ENCODE data around the gene SFXN3. TPM values are rescaled to one million over a fixed set of nuclear protein-coding genes. Genes with fewer than 3 reads are reported as not detected.

The SFXN3 gene
- total and polyA plus RNA-seq, 10 of the 15 experiments (the other 5 are each of a cell fraction or from before 2014, with no cell fraction given): 0.05 to 11.3 (median 1.2) TPM

DNA sequence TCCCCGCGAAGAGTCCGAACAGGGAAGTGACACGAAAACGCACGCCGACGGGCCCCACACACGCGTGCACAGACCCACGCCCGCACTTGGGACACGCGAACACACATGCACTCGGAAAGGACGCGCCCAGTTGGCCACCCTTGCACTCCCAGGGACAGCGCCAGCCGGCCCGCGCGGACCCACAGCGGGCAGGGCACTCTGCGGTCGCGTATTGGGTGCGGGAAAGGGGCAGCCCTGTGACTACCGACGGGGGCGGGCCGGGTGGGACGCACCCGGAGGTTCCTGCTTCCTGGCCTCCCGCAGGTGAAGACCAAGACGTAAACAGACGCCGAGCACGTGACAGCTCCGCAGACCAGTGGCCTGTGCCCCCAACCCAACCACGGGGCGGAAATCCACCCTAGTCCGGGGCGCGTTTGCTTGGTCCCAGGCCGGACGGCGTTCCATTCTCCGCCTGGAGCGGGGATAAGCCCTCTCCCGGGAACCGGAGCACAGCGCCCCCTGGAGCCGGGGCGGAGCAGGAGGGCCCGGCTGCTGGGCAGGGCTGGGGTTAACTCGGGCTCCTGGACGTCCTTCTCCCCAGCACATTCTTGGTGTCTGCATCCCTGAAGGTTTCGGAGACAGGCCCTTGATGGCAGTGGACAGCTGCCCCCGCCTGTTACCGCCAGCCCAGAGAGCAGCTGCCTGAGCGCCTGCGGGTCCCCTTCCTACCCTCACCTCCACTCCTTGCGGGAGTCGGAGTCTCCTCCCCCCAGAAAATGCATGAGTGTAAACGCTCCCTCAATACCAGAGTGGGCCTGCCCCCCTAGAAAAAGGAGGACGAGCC is 33.5 kb upstream of the SFXN3 start:
- Histone ChIP-seq H3K4me1 (ENCODE audit: control insufficient read depth, insufficient read depth, low read length) (peaks cover 17% of the 10 kb centered on the region), H3K9me3 (replicated peaks; ENCODE audit: control insufficient read depth, insufficient read depth, low read length) (no peaks in the 10 kb centered on the region), H4K20me1 (ENCODE audit: control insufficient read depth, insufficient read depth) (no peaks in the 10 kb centered on the region), H3K27ac (ENCODE audit: control insufficient read depth, insufficient read depth) (peak overlapping the region; percentile 88), H3K79me2 (ENCODE audit: control insufficient read depth, insufficient read depth, low read length) (peaks cover 10% of the 10 kb centered on the region), H3K4me2 (ENCODE audit: control insufficient read depth, insufficient read depth) (peak overlapping the region; percentile 99), H3K36me3 (ENCODE audit: control insufficient read depth in 2 of 2, insufficient read depth in 2 of 2, low read length in 1 of 2) (peaks cover 0 to 5% of the 10 kb centered on the region in 2 experiments; a peak in 3 of 4 replicates), H3K4me3 (peak overlapping the region; percentile 86), H3K9ac (ENCODE audit: control insufficient read depth, insufficient read depth, low read length) (peak overlapping the region; percentile 63), H3K27me3 (replicated peaks in 1 of 2; ENCODE audit: control insufficient read depth in 2 of 2, insufficient read depth in 2 of 2, low read length in 1 of 2) (no peaks in the 10 kb centered on the region), H2AFZ (ENCODE audit: control insufficient read depth, low read depth, low read length) (peak overlapping the region; percentile 90)
- ChIA-PET RAD21 (ENCODE audit: unreplicated experiment) (interaction anchor here (0.6 to 4.6 kb wide), 13 partner anchors 10 to 1250 kb away, joined by 3 to 26 read pairs (median 4); partner anchors contain the start of genes KAZALD1, MRPL43, PDZD7 and SFXN3), POLR2A (interaction anchor here (0.6 to 3.8 kb wide), 6 partner anchors 11 to 490 kb away, joined by 3 to 23 read pairs (median 6); partner anchors contain the start of genes KAZALD1, MRPL43 and TWNK), SMC1A (ENCODE audit: uncharacterized antibody, unreplicated experiment) (interaction anchor here (1.1 to 2.0 kb wide), 5 partner anchors 10 to 44 kb away, joined by 4 to 9 read pairs (median 5); partner anchors contain the start of genes MRPL43 and TWNK), CTCF (interaction anchor here (0.6 to 5.7 kb wide), 29 partner anchors 9 to 998 kb away, joined by 3 to 91 read pairs (median 4); partner anchors contain the start of genes MRPL43, PDZD7, SEMA4G and SFXN3)
- DNase-seq (ENCODE audit: low read depth, low spot score): no peak
- ATAC-seq: peak; percentile 70
- no TSS peak for BruUV-seq (replicated peaks)
- in situ Hi-C loops (cut with MboI) (no loop called here), intact Hi-C loops (cut with micrococcal nuclease; ENCODE audit: unreplicated experiment) (loop anchor here (5.0 kb wide), 1 partner anchor 85 kb away; the partner anchor contains the start of gene SLF2)
- WGBS (ENCODE audit: insufficient coverage, insufficient replicate concordance, low lambda C conversion rate, missing lambda C conversion rate): under 1% methylated on average over 59 of the region's 66 CpGs
- peak; percentile 69 for FAIRE-seq
- TF ChIP-seq EED (IDR thresholded peaks at IDR 0.05; ENCODE audit: low read depth) (peak; percentile 89), FOXK2 (IDR thresholded peaks at IDR 0.05) (peak; percentile 74), MXI1 (IDR thresholded peaks at IDR 0.05; ENCODE audit: low read depth, low read length) (peak; percentile 20; the same call in 1 of the 2 replicates), BACH1 (IDR thresholded peaks at IDR 0.05; ENCODE audit: borderline replicate concordance) (peak; percentile 50), RUNX3 (IDR thresholded peaks at IDR 0.05; ENCODE audit: low read length) (peak; percentile 40), POLR2A (IDR thresholded peaks at IDR 0.05; ENCODE audit: low read depth, low read length) (peak; percentile 31; the same call in 1 of the 2 replicates), FOXM1 (IDR thresholded peaks at IDR 0.05; ENCODE audit: low read depth, low read length) (peak; percentile 66; the same call in 1 of the 2 replicates), MTA3 (IDR thresholded peaks at IDR 0.05; ENCODE audit: borderline replicate concordance, low read length) (no peak), SIN3A (IDR thresholded peaks at IDR 0.05; ENCODE audit: low read depth, low read length) (peak; percentile 3; the same call in 1 of the 2 replicates), NR2F1 (conservative IDR thresholded peaks at IDR 0.05) (peak; percentile 62; the same call in 1 of the 2 replicates), SMARCA5 (IDR thresholded peaks at IDR 0.05) (peak; percentile 97), GATAD2B (conservative IDR thresholded peaks at IDR 0.05; ENCODE audit: low read depth) (peak; percentile 89; the same call in 1 of the 2 replicates), MYC (IDR thresholded peaks at IDR 0.05; ENCODE audit: insufficient read depth, insufficient read length, insufficient replicate concordance, low read length, severe bottlenecking) (peak; percentile 9), BCL11A (IDR thresholded peaks at IDR 0.05; ENCODE audit: low read depth, low read length) (no peak)
- TF ChIP-seq, protein P1, sequence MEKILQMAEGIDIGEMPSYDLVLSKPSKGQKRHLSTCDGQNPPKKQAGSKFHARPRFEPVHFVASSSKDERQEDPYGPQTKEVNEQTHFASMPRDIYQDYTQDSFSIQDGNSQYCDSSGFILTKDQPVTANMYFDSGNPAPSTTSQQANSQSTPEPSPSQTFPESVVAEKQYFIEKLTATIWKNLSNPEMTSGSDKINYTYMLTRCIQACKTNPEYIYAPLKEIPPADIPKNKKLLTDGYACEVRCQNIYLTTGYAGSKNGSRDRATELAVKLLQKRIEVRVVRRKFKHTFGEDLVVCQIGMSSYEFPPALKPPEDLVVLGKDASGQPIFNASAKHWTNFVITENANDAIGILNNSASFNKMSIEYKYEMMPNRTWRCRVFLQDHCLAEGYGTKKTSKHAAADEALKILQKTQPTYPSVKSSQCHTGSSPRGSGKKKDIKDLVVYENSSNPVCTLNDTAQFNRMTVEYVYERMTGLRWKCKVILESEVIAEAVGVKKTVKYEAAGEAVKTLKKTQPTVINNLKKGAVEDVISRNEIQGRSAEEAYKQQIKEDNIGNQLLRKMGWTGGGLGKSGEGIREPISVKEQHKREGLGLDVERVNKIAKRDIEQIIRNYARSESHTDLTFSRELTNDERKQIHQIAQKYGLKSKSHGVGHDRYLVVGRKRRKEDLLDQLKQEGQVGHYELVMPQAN (conservative IDR thresholded peaks at IDR 0.05): peak; percentile 59; the same call in 1 of the 2 replicates
- TF ChIP-seq, protein P2, sequence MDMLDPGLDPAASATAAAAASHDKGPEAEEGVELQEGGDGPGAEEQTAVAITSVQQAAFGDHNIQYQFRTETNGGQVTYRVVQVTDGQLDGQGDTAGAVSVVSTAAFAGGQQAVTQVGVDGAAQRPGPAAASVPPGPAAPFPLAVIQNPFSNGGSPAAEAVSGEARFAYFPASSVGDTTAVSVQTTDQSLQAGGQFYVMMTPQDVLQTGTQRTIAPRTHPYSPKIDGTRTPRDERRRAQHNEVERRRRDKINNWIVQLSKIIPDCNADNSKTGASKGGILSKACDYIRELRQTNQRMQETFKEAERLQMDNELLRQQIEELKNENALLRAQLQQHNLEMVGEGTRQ (IDR thresholded peaks at IDR 0.05; ENCODE audit: borderline replicate concordance, low read depth, low read length): peak; percentile 43
- TF ChIP-seq, protein P3, sequence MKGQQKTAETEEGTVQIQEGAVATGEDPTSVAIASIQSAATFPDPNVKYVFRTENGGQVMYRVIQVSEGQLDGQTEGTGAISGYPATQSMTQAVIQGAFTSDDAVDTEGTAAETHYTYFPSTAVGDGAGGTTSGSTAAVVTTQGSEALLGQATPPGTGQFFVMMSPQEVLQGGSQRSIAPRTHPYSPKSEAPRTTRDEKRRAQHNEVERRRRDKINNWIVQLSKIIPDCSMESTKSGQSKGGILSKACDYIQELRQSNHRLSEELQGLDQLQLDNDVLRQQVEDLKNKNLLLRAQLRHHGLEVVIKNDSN (IDR thresholded peaks at IDR 0.05; ENCODE audit: borderline replicate concordance, extremely low read length, insufficient read depth, low read depth, low read length): peak; percentile 80
